Left lung (tissue), 10 donors: ENCODE data around the gene NAA16. TPM values are rescaled to one million over a fixed set of nuclear protein-coding genes. Genes with fewer than 3 reads are reported as not detected.

ENCODE experiments used
- ATAC-seq: fragments of 200-7000 bp; cut with Tn5 transposase; one replicate; pipeline ENCODE4 v1.9.1; 2020; ENCODE audit warnings: moderate library complexity
- DNase-seq, 4 donors: peaks; one replicate each; pipeline ENCODE4 v3.0.0-alpha.2; 2013 to 2020
- H3K27ac ChIP-seq, 2 donors: fragments of 200-600 bp; sonication (generic) in 1 of 2; one replicate each; pipeline versions ENCODE4 v1.5.0 to v1.8.0; 2020 to 2021
- H3K27me3 ChIP-seq, 2 donors: fragments of 200-600 bp; sonication (generic) in 1 of 2; one replicate each; pipeline versions ENCODE4 v1.5.0 to v1.8.0; 2020 to 2021
- H3K36me3 ChIP-seq, 2 donors: fragments of 200-600 bp; sonication (generic) in 1 of 2; one replicate each; pipeline versions ENCODE4 v1.5.0 to v1.8.0; 2020 to 2021
- H3K4me1 ChIP-seq, 2 donors: fragments of 200-600 bp; one replicate each; pipeline ENCODE4 v1.8.0; 2021
- H3K4me3 ChIP-seq, 2 donors: fragments of 200-600 bp; sonication (generic) in 1 of 2; one replicate each; pipeline versions ENCODE4 v1.5.0 to v1.8.0; 2020 to 2021; ENCODE audit warnings: mild to moderate bottlenecking in 1 of 2
- H3K9me3 ChIP-seq, 2 donors: fragments of 200-600 bp; sonication (generic) in 1 of 2; one replicate each; pipeline versions ENCODE4 v1.5.0 to v1.8.0; 2020 to 2021
- CTCF ChIP-seq, 2 donors: fragments of 200-600 bp; sonication (generic) in 1 of 2; IDR thresholded peaks; one replicate each; pipeline versions ENCODE4 v1.5.0 to v1.8.0; 2021; ENCODE audit warnings: antibody characterized with exemption in 2 of 2
- intact Hi-C, 2 donors: fragments of 100-400 bp; cut with DNase I; formaldehyde crosslinking; loops; one replicate each; pipeline versions ENCODE4 v1.11.2 to v1.14.2; 2022
- polyA plus RNA-seq, 6 donors: library from polyadenylated mRNA; unstranded; fragments of 120-200 nt; gene quantifications; one replicate each; pipeline ENCODE4 v1.2.1, GENCODE V29; 2013; ENCODE audit not compliant: insufficient read length in 6 of 6
- total RNA-seq, 2 donors: library from RNA; stranded (reverse); fragmentation: NEBNext Ultra II Directional; extraction: Animal tissue kit (Norgen Biotek cat#: 25700); gene quantifications; one replicate each; pipeline ENCODE4 v1.2.1, GENCODE V29; 2021
- donor health status: DM: no; HTN: yes; CAD: no.
- donor health status: DM: no; HTN: no; CAD: no.

Gene NAA16
- total and polyA plus RNA-seq, 8 donors, result 17.2 to 69.4 (median 55.6) TPM

GRCh38 chr13:41389580-41389979 lies 78.5 kb downstream of the NAA16 start:
- TF ChIP-seq CTCF (IDR thresholded peaks at IDR 0.05), result no peak
- intact Hi-C loops, result no loop called here
- DNase-seq, result no peak

GRCh38 chr13:41394166-41394565 lies 83.1 kb downstream of the NAA16 start:
- no peak for DNase-seq
- no peak for ATAC-seq
- Histone ChIP-seq H3K27me3 (no peaks in the 10 kb centered on the region), H3K4me3 (no peak overlapping the region), H3K9me3 (no peaks in the 10 kb centered on the region), H3K4me1 (no peaks in the 10 kb centered on the region), H3K27ac (no peak overlapping the region), H3K36me3 (no peaks in the 10 kb centered on the region)
- no peak for TF ChIP-seq CTCF (IDR thresholded peaks at IDR 0.05)
- intact Hi-C loops, result no loop called here

More at GRCh38 chr13:41389580-41389979, 78.5 kb downstream of the NAA16 start:
- Histone ChIP-seq H3K27ac (no peak overlapping the region), H3K9me3 (no peaks in the 10 kb centered on the region), H3K27me3 (no peaks in the 10 kb centered on the region), H3K4me1 (no peaks in the 10 kb centered on the region), H3K4me3 (no peak overlapping the region), H3K36me3 (no peaks in the 10 kb centered on the region)
- ATAC-seq, result no peak

- DNase-seq, result no peak
- Histone ChIP-seq H3K27me3 (no peaks in the 10 kb centered on the region), H3K36me3 (no peaks in the 10 kb centered on the region), H3K27ac (no peak overlapping the region), H3K9me3 (no peaks in the 10 kb centered on the region), H3K4me1 (no peaks in the 10 kb centered on the region), H3K4me3 (no peak overlapping the region)
- TF ChIP-seq CTCF (IDR thresholded peaks at IDR 0.05), result no peak
- ATAC-seq, result no peak
- intact Hi-C loops, result no loop called here
Observed at GRCh38 chr13:41398494-41399170, 87.6 kb downstream of the NAA16 start.

GRCh38 chr13:41401366-41401765 lies 90.3 kb downstream of the NAA16 start:
- H3K27ac ChIP-seq, result no peak overlapping the region
- H3K9me3 ChIP-seq, result no peaks in the 10 kb centered on the region
- H3K36me3 ChIP-seq, result no peaks in the 10 kb centered on the region
- no peak for DNase-seq
- H3K4me1 ChIP-seq, result no peaks in the 10 kb centered on the region
- no peak for TF ChIP-seq CTCF (IDR thresholded peaks at IDR 0.05)
- intact Hi-C loops, result no loop called here
- no peak overlapping the region for H3K4me3 ChIP-seq
- H3K27me3 ChIP-seq, result no peaks in the 10 kb centered on the region
- no peak for ATAC-seq

- no peaks in the 10 kb centered on the region for H3K4me1 ChIP-seq
- no peak for TF ChIP-seq CTCF (IDR thresholded peaks at IDR 0.05)
- no peak for DNase-seq
- no peaks in the 10 kb centered on the region for H3K36me3 ChIP-seq
- H3K27me3 ChIP-seq, result no peaks in the 10 kb centered on the region
- ATAC-seq, result peak; percentile 31
- no peaks in the 10 kb centered on the region for H3K9me3 ChIP-seq
- intact Hi-C loops, result no loop called here
- no peak overlapping the region for H3K4me3 ChIP-seq
- no peak overlapping the region for H3K27ac ChIP-seq
Observed at GRCh38 chr13:41402691-41403511, 91.8 kb downstream of the NAA16 start.
